GM21723 (cell line): ENCODE results near the gene ADAP1.
"Not testable (repeated sequence)": the region's sequence is repeated elsewhere in the genome, so short reads cannot be mapped to it uniquely, and the experiment has no call there.

Experiments used
- ATAC-seq: cut with Tn5 transposase; IDR thresholded peaks from one replicate; pipeline ENCODE4 v1.9.1; 2021; ENCODE audit warnings: mild to moderate bottlenecking, moderate library complexity; ENCODE audit not compliant: unreplicated experiment

Gene ADAP1

GRCh38 chr7:960269-960871 lies 5.9 kb upstream of the ADAP1 start:
- ATAC-seq: no peak

GRCh38 chr7:959740-960139 lies 5.3 kb upstream of the ADAP1 start:
- ATAC-seq: not testable (repeated sequence)

GRCh38 chr7:959271-959670 lies 4.8 kb upstream of the ADAP1 start:
- ATAC-seq: no peak

GRCh38 chr7:958221-959200 lies 4.0 kb upstream of the ADAP1 start:
- no peak for ATAC-seq

DNA sequence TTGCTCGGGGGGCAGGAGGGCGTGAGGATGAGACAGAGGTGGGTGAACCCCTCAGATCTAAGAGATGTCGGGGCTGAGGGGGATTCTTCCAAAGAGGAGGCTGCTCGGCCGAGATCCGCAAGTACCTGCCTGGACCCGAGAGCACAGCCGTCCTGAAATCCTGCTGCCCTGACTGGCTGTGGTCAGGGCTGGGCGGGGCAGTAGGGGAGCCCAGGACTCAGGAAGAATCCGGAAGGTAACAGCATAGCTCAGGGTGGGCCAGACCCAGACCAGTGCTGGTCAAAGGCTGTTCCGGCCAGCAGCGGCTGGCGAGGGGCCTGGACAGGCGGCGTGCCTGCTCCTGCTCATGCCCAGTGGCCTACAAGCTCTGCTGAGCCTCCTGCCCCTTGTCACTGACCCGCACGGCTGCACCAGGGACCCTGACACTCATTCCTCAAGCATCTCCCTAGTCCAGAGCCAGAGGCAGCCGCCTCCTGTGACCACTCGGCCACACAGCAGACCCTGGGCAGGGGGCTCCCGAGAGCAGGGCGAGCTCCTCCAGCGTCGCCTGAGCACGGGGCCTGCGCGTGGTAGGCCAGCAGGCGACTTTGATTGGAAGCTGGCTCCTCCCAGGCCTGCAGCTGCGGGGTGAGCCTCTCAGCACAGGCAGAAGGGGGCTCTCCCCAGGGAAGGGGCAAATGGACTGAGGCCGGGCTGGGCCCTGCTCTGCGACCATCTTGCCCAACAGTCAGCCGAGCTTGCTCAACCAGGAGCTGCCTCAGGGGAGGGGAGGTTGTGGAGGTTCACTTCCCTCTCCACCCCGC lies 3.1 kb upstream of the ADAP1 start:
- no peak for ATAC-seq

DNA sequence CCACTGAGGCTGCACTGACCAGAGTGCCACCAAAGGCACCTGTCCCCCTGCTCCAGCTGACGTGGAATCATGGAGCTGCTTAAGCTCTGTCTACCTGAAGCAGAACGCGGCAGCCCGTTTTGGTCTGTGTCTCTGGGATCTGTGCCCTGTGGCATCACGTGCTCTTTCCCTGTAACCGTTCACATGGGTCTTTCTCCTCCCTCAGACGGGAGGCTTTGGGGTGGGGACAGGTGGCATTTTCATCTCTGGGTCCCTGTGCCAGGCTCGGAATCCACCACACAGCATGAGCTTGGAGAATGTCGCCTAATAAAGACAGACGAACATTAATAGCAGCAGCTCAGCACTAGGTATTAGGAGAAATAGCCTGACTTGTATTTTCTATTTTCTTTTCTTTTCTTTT lies 1.6 kb upstream of the ADAP1 start:
- ATAC-seq: no peak

DNA sequence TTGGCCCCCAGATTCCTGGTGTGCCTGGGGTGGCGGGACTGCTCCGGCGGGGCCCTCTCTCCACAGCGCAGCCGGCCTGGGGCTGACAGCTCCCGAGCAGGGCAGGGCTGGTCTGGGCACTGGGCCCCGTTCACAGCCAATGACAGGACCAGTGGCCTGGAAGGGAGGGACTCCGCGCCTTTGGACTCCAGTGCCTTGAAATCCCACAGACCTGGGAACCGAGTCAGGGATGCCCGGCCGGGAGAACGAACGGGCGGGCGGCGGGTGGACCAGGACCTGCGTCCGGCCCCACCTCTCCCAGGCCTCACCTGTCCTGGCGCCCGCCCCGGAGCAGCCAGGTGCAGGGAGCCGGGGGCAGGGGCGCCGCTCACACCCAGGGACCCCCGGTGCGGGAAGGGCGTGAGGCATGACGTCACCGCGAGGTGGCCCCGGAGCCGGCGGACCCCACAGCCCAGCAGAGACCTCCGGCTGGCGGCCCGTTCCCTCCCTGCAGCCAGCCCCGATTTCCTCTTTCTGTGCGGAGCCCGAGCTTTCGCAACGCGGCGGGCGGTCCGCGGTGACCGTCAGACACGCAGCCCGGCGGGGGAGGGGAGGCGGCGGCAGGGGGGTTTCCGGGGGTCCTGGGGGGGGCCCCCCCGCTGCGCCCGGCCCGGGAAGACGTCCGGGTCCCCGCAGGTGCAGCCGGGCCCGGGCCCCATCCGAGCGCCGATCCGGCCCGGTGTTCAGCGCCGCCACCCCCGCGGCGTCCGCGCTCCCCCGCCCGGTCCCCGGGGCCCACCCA lies 743 bp downstream of the ADAP1 start:
- ATAC-seq: peak; percentile 23

DNA sequence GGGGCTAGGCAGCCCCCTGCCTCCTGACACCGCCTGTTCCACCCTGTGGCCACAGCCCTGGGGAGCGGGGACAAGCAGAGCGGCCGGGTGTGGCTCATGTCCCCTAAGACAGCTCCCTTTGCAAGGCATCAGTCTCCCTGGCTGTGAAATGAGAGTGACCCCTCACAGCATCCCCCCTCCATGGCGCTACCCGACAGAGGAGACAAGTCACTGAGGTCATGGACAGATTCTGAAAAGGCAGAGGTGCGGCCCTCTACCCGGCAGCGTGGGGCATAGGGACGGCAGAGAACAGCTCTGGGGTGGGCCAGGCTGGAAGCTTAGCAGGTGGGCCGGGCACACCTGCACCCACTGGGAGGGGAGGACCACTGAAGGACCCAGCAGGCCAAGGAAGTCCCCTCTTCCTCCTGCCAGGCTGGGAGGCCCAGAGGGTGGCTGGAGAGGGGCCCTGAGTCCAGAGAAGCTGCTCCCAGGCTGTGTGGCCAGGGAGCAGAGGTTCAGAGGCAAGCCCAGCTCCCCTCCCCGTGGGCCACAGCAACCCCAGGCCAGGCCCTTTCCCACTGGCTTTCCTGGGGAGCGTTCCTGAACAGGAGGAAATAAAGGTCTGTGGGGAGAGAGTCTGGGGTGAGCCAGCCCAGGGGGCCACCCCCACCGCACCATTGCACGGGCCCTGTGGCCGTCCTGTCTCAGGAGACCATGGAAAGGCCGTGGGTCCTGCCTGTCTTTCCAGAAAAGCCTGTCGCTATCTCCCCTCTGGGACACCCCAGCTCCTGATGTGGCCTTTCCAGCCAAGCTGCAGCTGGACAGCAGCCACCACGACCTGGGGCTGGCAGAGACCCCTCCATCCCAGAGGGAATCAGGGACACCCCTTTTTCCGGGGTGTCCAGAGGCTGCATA lies 1.7 kb downstream of the ADAP1 start:
- no peak for ATAC-seq

DNA sequence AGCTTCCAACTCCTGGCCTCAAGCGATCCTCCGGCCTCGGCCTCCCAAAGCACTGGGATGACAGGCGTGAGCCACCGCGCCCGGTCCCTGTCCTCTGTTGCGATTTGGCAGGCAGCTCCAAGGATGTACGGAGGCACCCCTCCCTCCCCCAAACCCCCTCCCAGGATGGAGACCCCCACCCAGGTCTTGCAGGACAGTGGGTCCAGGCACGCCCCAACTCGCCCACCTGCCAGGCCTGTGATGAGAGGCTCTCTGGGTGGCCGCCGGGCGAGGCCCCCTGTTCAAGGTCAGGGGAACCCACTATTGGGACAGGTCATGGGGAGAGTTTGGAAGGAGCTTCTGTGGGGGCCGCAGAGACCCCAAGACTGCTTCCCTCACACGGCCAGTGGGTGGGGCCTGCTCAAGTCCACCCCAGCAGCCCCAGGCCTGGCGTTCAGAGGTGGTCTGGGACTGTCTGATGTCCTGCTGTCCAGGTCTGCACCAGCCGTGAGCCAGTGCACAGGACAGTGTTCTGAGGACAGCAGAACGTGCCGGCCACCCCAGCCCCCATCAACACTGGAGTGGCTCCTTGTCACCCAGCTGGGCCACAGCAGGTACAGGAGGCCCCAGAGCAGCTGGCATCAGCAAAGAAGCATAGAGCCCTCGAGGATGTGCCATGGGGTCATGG lies 2.5 kb downstream of the ADAP1 start:
- ATAC-seq: no peak

DNA sequence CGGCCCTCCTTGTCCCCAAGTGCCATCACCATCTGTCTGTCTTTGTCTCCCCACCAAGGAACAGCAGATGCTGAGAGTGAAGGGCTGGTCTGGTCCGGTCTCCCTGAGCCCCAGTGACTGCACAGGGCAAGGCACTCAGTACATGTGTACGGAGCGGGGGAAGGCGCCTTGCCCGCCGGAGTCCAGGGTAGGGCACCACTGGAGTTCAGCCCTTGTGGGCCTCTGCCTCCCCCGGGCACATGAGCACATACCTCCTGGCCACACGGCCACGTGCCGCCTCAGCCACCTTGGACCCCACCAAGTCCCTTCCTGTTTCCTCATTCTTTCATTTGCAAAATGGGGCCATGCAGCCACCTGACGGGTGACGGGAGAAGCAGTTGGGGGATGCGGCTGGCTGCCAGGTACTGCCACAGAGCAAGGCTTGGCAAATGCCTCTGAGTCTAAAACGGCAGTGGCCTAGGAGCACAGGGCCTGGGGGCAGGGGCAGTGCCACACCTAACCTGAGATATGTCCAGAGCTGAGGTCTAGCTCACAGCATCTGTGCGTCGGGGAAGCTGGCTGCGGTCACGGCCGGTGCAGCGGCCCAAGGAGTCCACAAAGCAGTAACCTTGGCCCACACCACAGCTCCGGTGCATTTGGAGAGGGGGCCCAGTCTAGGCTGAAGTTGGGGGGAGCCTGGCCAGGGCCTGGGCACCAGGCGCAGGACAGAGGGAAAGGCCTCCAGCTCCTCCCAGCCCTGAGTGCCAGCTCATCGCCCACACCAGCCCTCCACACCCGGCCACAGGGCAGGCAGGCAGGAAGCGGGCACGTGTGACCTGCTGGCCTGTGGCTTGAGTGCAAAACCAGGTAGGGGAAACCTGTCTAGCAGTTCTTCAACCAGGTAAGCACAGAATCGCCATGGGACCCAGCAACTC lies 5.2 kb downstream of the ADAP1 start:
- no peak for ATAC-seq

GRCh38 chr7:947391-948210 lies 6.9 kb downstream of the ADAP1 start:
- no peak for ATAC-seq

DNA sequence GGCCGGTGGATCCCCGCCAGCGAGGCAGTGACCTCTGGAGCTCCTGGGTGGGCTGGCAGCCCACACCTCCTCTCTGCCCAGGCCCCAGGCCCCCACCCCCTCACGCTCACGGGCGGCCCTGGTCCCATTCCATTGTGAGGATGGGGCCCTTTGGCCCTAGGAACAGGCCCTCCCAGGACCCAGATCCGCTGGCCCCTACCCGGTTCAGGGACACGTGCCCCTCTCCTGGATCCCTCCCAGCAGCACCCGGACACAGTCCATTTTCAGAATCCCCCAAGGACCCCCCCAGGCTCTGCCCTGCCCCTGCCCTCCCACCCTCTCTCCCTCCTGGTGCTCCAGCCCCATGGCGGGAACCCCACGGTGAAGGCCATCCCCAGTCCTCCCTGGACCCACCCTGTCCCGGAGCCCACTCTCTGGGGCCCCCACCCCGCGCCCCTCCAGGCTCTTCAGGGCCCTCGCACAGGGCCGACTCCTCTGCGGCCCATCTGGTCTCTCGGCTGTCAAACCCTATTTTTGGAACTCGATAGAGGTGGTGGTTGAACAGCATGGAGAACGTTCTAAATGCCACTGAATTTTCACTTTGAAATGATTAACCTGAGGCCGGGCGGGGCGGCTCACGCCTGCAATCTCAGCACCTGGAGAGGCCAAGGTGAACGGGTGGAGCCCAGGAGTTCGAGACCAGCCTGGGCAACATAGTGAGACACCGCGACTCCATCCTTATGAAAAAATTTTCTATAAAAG lies 8.1 kb downstream of the ADAP1 start:
- no peak for ATAC-seq

DNA sequence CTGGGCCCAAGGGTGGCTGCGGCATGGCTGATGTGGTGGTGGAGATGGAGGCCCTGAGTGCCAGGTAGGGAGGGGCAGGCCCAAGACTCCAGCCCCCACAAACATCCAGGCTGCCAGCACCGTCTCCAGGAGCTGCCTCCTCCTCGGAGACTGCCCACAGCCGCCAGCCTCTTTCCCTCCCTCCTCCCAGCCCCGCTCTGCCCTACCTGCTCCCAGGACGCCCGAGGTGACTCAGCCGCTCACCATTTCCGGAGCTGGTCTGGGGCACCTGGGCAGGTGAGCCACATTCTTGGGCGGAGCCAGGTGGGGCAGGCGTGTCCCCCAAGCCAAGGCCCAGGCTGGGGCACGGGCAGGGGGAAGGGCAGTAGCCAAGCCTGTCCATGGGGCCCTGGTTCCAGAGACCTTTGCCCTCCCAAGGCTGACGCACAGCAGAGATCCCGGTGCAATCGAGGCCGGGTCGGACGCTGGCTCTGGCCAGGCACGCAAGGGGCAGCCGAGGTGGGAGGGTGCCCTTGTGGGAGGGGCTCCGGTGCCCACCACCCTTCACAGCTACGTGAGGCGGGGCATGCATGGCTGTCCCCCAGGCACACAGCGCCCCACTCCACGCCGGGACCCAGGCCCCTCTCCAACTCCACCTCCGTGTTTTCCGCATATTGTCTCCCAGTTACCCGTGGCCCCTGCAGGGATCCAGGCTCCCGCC lies 8.8 kb downstream of the ADAP1 start:
- ATAC-seq: no peak

GRCh38 chr7:945147-945555 lies 9.3 kb downstream of the ADAP1 start:
- ATAC-seq: no peak

GRCh38 chr7:944744-945143 lies 9.7 kb downstream of the ADAP1 start:
- no peak for ATAC-seq

- ATAC-seq: not testable (repeated sequence)
Measured at GRCh38 chr7:943793-944192, 10.7 kb downstream of the ADAP1 start.
